GM18519 (cell line): Measurements from ENCODE around the gene DLGAP1.
"Not testable (repeated sequence)": the region's sequence is repeated elsewhere in the genome, so short reads cannot be mapped to it uniquely, and the experiment has no call there.

Source experiments
- ATAC-seq: cut with Tn5 transposase; IDR thresholded peaks from one replicate; pipeline ENCODE4 v1.9.1; 2021; ENCODE audit warnings: mild to moderate bottlenecking, moderate library complexity; ENCODE audit not compliant: unreplicated experiment, low FRiP score

DLGAP1 gene

GRCh38 chr18:3584266-3584861 is 870.7 kb downstream of the DLGAP1 start:
- ATAC-seq: no peak

- ATAC-seq: no peak
Measured at GRCh38 chr18:3583873-3584247, 871.2 kb downstream of the DLGAP1 start.

- not testable (repeated sequence) for ATAC-seq
Measured at GRCh38 chr18:3583106-3583872, 871.8 kb downstream of the DLGAP1 start.

- no peak for ATAC-seq
Measured at GRCh38 chr18:3581890-3582289, 873.2 kb downstream of the DLGAP1 start.

GRCh38 chr18:3580523-3581025 is 874.5 kb downstream of the DLGAP1 start:
- ATAC-seq: not testable (repeated sequence)

GRCh38 chr18:3579701-3580100 is 875.4 kb downstream of the DLGAP1 start:
- ATAC-seq: no peak

- no peak for ATAC-seq
Measured at GRCh38 chr18:3578621-3579020, 876.5 kb downstream of the DLGAP1 start.

GRCh38 chr18:3577281-3577855 is 877.7 kb downstream of the DLGAP1 start:
- ATAC-seq: no peak

- ATAC-seq: no peak
Measured at GRCh38 chr18:3572761-3573160, 882.3 kb downstream of the DLGAP1 start.

- ATAC-seq: no peak
Measured at GRCh38 chr18:3566851-3567250, 888.3 kb downstream of the DLGAP1 start.

GRCh38 chr18:3560755-3561154 is 894.4 kb downstream of the DLGAP1 start:
- ATAC-seq: no peak

- ATAC-seq: no peak
Measured at GRCh38 chr18:3554811-3555427, 900.2 kb downstream of the DLGAP1 start.

GRCh38 chr18:3554091-3554601 is 901.0 kb downstream of the DLGAP1 start:
- ATAC-seq: no peak

GRCh38 chr18:3552305-3552704 is 902.8 kb downstream of the DLGAP1 start:
- no peak for ATAC-seq

- no peak for ATAC-seq
Measured at GRCh38 chr18:3547891-3548615, 907.1 kb downstream of the DLGAP1 start.

- no peak for ATAC-seq
Measured at GRCh38 chr18:3546106-3546505, 909.0 kb downstream of the DLGAP1 start.

GRCh38 chr18:3544537-3544936 is 910.6 kb downstream of the DLGAP1 start:
- no peak for ATAC-seq

GRCh38 chr18:3541549-3542386 is 913.3 kb downstream of the DLGAP1 start:
- peak; percentile 91 for ATAC-seq

- no peak for ATAC-seq
Measured at GRCh38 chr18:3540805-3541548, 914.1 kb downstream of the DLGAP1 start.
